HepG2 (cell line): ENCODE data around the gene PLPPR5. TPM values are rescaled to one million over a fixed set of nuclear protein-coding genes. Genes with fewer than 3 reads are reported as not detected.

Experiments used
- ATAC-seq: fragments of 200-7000 bp; cut with Tn5 transposase; 3 replicates; pipeline ENCODE4 v1.9.1; 2020; ENCODE audit warnings: mild to moderate bottlenecking, moderate library complexity
- BruUV-seq: library from RNA; stranded (reverse); fragments of 400-500 nt; replicated peaks from 2 replicates; lab custom pipeline; 2021; lab: Mats Ljungman, UMichigan
- CTCF ChIA-PET: fragments of 300-600 bp; formaldehyde crosslinking; extraction: SDS; loops from one replicate; lab custom pipeline; 2021; ENCODE audit warnings: low total read pairs, inconsistent platforms, low intra/inter-chr PET ratio; lab: Yijun Ruan, JAX
- POLR2A ChIA-PET: fragments of 350-600 bp; sonication (Branson Sonifier 250); formaldehyde crosslinking; loops from one replicate; lab custom pipeline; 2020; ENCODE audit warnings: antibody characterized with exemption, inconsistent platforms; lab: Yijun Ruan, JAX
- DNase-seq: peaks from one replicate; pipeline ENCODE4 v3.0.0-alpha.2; 2015; ENCODE audit warnings: low spot score
- FAIRE-seq: peaks from 3 replicates; lab custom pipeline; 2011; peaks lifted over from hg19 to GRCh38; lab: Jason Lieb, UNC
- H2AFZ ChIP-seq: one replicate; pipeline ENCODE4 v1.6.1; 2011; ENCODE audit warnings: low read length, inconsistent platforms
- H3K27ac ChIP-seq: fragments of 300-600 bp; 3 replicates; pipeline ENCODE4 v1.8.0; 2011; ENCODE audit warnings: mixed run types, mild to moderate bottlenecking, mixed read lengths, low read length, inconsistent platforms; ENCODE audit not compliant: insufficient read depth; ENCODE audit errors: extremely low read length
- H3K27me3 ChIP-seq, 2 experiments: fragments of 200-600 bp in 1 of 2; 2 replicates in 1 of 2; 3 replicates in 1 of 2; pipeline versions ENCODE4 v1.6.0 to v1.8.0; 2011; ENCODE audit warnings: low read length in 2 of 2, mild to moderate bottlenecking in 2 of 2, moderate library complexity in 2 of 2, inconsistent platforms in 1 of 2; ENCODE audit not compliant: insufficient read depth in 2 of 2, control insufficient read depth in 1 of 2
- H3K36me3 ChIP-seq, 2 experiments: fragments of 200-600 bp in 1 of 2; replicated peaks in 1 of 2; 2 replicates in 1 of 2; 3 replicates in 1 of 2; pipeline versions ENCODE4 v1.5.1 to v1.8.0; 2011; ENCODE audit warnings: low read length in 2 of 2, inconsistent platforms in 1 of 2; ENCODE audit not compliant: insufficient read depth in 2 of 2, control insufficient read depth in 1 of 2
- H3K4me1 ChIP-seq: 2 replicates; pipeline ENCODE4 v1.5.1; 2012; ENCODE audit warnings: low read length, inconsistent platforms; ENCODE audit not compliant: insufficient read depth
- H3K4me2 ChIP-seq: 2 replicates; pipeline ENCODE4 v1.6.0; 2011; ENCODE audit warnings: low read depth, low read length, inconsistent platforms
- H3K4me3 ChIP-seq, 3 experiments: fragments of 200-600 bp in 1 of 3; sonication (generic), shearing (Covaris generic) in 1 of 3; replicated peaks in 1 of 3; 2 replicates each; pipeline ENCODE4 v1.5.1; 2011 to 2016; ENCODE audit warnings: low read length in 3 of 3, inconsistent platforms in 2 of 3, low read depth in 2 of 3, mild to moderate bottlenecking in 2 of 3, control low read depth in 1 of 3, mixed read lengths in 1 of 3; ENCODE audit not compliant: insufficient read depth in 1 of 3
- H3K79me2 ChIP-seq: one replicate; pipeline ENCODE4 v1.6.1; 2011; ENCODE audit warnings: low read length, inconsistent platforms; ENCODE audit not compliant: insufficient read depth
- H3K9ac ChIP-seq: 2 replicates; pipeline ENCODE4 v1.6.0; 2011; ENCODE audit warnings: mild to moderate bottlenecking, low read depth, low read length, inconsistent platforms; ENCODE audit not compliant: insufficient read depth
- H3K9me3 ChIP-seq: 2 replicates; pipeline ENCODE4 v1.5.1; 2012; ENCODE audit warnings: mild to moderate bottlenecking, low read length
- H4K20me1 ChIP-seq: 2 replicates; pipeline ENCODE4 v1.6.0; 2011; ENCODE audit warnings: inconsistent platforms, mild to moderate bottlenecking, low read length, moderate library complexity; ENCODE audit not compliant: insufficient read depth
- AGO1 ChIP-seq: fragments of 200-400 bp; formaldehyde crosslinking; IDR thresholded peaks from 2 replicates; pipeline ENCODE4 v1.6.1; 2017; ENCODE audit warnings: mild to moderate bottlenecking, low read depth, low read length, moderate library complexity; ENCODE audit not compliant: poor library complexity, severe bottlenecking
- ATF7-NPFF ChIP-seq: sonication (generic); formaldehyde crosslinking; IDR thresholded peaks from 2 replicates; pipeline ENCODE4 v1.8.1; 2023; ENCODE audit warnings: mild to moderate bottlenecking, low read depth, missing genetic modification reagents, moderate library complexity
- GFI1 ChIP-seq: sonication (generic); formaldehyde crosslinking; IDR thresholded peaks from 2 replicates; pipeline ENCODE4 v1.5.0; 2020; ENCODE audit warnings: missing genetic modification reagents, mild to moderate bottlenecking, borderline replicate concordance
- KLF11 ChIP-seq: IDR thresholded peaks from 2 replicates; pipeline ENCODE4 v1.6.1; 2016; ENCODE audit warnings: missing compliant biosample characterization
- MXI1 ChIP-seq: IDR thresholded peaks from 3 replicates; pipeline ENCODE4 v1.6.1; 2012; ENCODE audit warnings: low read depth, low read length, inconsistent platforms, borderline replicate concordance
- THAP11 ChIP-seq: IDR thresholded peaks from 2 replicates; pipeline ENCODE4 v1.6.1; 2016; ENCODE audit warnings: missing biosample characterization, missing genetic modification reagents
- TP53 ChIP-seq: sonication (generic); formaldehyde crosslinking; conservative IDR thresholded peaks from 2 replicates; pipeline ENCODE4 v1.4.0; 2020; ENCODE audit warnings: missing genetic modification reagents
- ZKSCAN5 ChIP-seq: sonication (generic); formaldehyde crosslinking; IDR thresholded peaks from 2 replicates; pipeline ENCODE4 v1.5.1; 2020; ENCODE audit warnings: mild to moderate bottlenecking, missing genetic modification reagents
- ZNF124 ChIP-seq: sonication (generic); formaldehyde crosslinking; IDR thresholded peaks from 2 replicates; pipeline ENCODE4 v1.4.0; 2020; ENCODE audit warnings: missing genetic modification reagents
- ZNF18 ChIP-seq: sonication (generic); formaldehyde crosslinking; IDR thresholded peaks from 2 replicates; pipeline ENCODE4 v1.8.0; 2022; ENCODE audit warnings: mild to moderate bottlenecking, missing genetic modification reagents; ENCODE audit not compliant: insufficient replicate concordance
- ZNF660 ChIP-seq: sonication (generic); formaldehyde crosslinking; IDR thresholded peaks from 2 replicates; pipeline ENCODE4 v1.5.1; 2020; ENCODE audit warnings: mild to moderate bottlenecking, low read depth, missing genetic modification reagents, borderline replicate concordance
- ZZZ3 ChIP-seq: sonication (generic); formaldehyde crosslinking; IDR thresholded peaks from 2 replicates; pipeline ENCODE4 v1.4.0; 2020; ENCODE audit warnings: missing genetic modification reagents, mild to moderate bottlenecking, borderline replicate concordance
- WGBS: methylation state at CpG from one replicate; pipeline ENCODE4 v1.1.6; 2017; ENCODE audit warnings: low lambda C conversion rate; 5-methylcytosine and 5-hydroxymethylcytosine counted together
- in situ Hi-C: cut with HindIII; loops from 2 replicates; pipeline ENCODE4 v1.10.0; 2017; ENCODE audit warnings: low pct_unique_long_range_greater_than_20kb; ENCODE audit not compliant: extremely low pct_ligation_motif_present
- intact Hi-C: fragments of 100-400 bp; cut with micrococcal nuclease; formaldehyde crosslinking; loops from one replicate; pipeline ENCODE4 v1.10.0; 2022; ENCODE audit not compliant: unreplicated experiment
- polyA plus RNA-seq, 8 experiments: library from polyadenylated mRNA; depleted of rRNA in 3 of 8; stranded (reverse) in 7 of 8; unstranded in 1 of 8; fragments of >200 nt; fragmentation: Illumina TruSeq in 4 of 8; extraction: Trizol in 4 of 8; gene quantifications; 2 replicates each; pipeline versions ENCODE4 v1.2.1 to v1.2.3, GENCODE V29; 2011 to 2016; ENCODE audit warnings: low read depth in 4 of 8, missing spikeins in 1 of 8, mixed read lengths in 1 of 8; ENCODE audit not compliant: insufficient read depth in 1 of 8
- total RNA-seq, 5 experiments: library from RNA; depleted of rRNA; stranded (reverse); fragments of >200 nt; fragmentation: Illumina TruSeq; extraction: Trizol; gene quantifications; 2 replicates each; pipeline ENCODE4 v1.2.3, GENCODE V29; 2016; ENCODE audit warnings: low read depth in 1 of 5
- TF ChIP-seq, protein P1 (sequence below): sonication (generic); formaldehyde crosslinking; IDR thresholded peaks from 2 replicates; pipeline ENCODE4 v1.4.0; 2020; ENCODE audit warnings: low read depth, missing genetic modification reagents

PLPPR5 gene
- total and polyA plus RNA-seq, 2 of the 13 experiments (the other 11 are each of a cell fraction or from before 2014, with no cell fraction given): not detected

- Histone ChIP-seq H4K20me1 (no peaks in the 10 kb centered on the region), H2AFZ (no peak overlapping the region), H3K4me1 (no peaks in the 10 kb centered on the region), H3K79me2 (no peaks in the 10 kb centered on the region), H3K9ac (no peak overlapping the region), H3K27me3 (no peaks in the 10 kb centered on the region), H3K27ac (no peak overlapping the region), H3K36me3 (no peaks in the 10 kb centered on the region), H3K4me2 (no peak overlapping the region), H3K9me3 (no peaks in the 10 kb centered on the region), H3K4me3 (no peak overlapping the region)
- ATAC-seq (no peak), FAIRE-seq (no peak), DNase-seq (peak; percentile 3)
- TF ChIP-seq GFI1: 0 out of 2 replicates have a peak, but pooled peaks have one; percentile 42
- TF ChIP-seq TP53 (CRISPR knock-in tag): no peak
- intact Hi-C loops (no loop called here), in situ Hi-C loops (loop anchor here (25.0 kb wide), 1 partner anchor 737 kb away; no protein-coding TSS in a partner anchor)
- no TSS peak for BruUV-seq
- WGBS: 16% methylated on average over 5 of the region's 5 CpGs
- ChIA-PET POLR2A (no interaction called here), CTCF (no interaction called here)
Measured at GRCh38 chr1:98975113-98975512, 29.5 kb downstream of the PLPPR5 start.

- 0% methylated on average over 1 of the region's 1 CpG for WGBS
- H3K27ac ChIP-seq: no peak overlapping the region
- in situ Hi-C loops: no loop called here
- intact Hi-C loops: no loop called here
- H3K79me2 ChIP-seq: no peaks in the 10 kb centered on the region
- no peak overlapping the region for H3K4me2 ChIP-seq
- H3K9me3 ChIP-seq: no peaks in the 10 kb centered on the region
- no peak overlapping the region for H3K4me3 ChIP-seq
- BruUV-seq: no TSS peak
- ChIA-PET CTCF (no interaction called here), POLR2A (no interaction called here)
- FAIRE-seq (no peak), ATAC-seq (no peak), DNase-seq (no peak)
- no peaks in the 10 kb centered on the region for H3K4me1 ChIP-seq
- no peaks in the 10 kb centered on the region for H3K36me3 ChIP-seq
- H4K20me1 ChIP-seq: no peaks in the 10 kb centered on the region
- H3K27me3 ChIP-seq: no peaks in the 10 kb centered on the region
- H3K9ac ChIP-seq: no peak overlapping the region
- H2AFZ ChIP-seq: no peak overlapping the region
- TF ChIP-seq THAP11 (CRISPR knock-in tag) (no peak), AGO1 (no peak), MXI1 (no peak), ZNF18 (no peak), ZNF660 (no peak), ZKSCAN5 (CRISPR knock-in tag) (no peak), ATF7-NPFF (CRISPR knock-in tag) (no peak), KLF11 (CRISPR knock-in tag) (no peak), ZNF124 (no peak), ZZZ3 (CRISPR knock-in tag) (no peak)
- TF ChIP-seq, protein P1, sequence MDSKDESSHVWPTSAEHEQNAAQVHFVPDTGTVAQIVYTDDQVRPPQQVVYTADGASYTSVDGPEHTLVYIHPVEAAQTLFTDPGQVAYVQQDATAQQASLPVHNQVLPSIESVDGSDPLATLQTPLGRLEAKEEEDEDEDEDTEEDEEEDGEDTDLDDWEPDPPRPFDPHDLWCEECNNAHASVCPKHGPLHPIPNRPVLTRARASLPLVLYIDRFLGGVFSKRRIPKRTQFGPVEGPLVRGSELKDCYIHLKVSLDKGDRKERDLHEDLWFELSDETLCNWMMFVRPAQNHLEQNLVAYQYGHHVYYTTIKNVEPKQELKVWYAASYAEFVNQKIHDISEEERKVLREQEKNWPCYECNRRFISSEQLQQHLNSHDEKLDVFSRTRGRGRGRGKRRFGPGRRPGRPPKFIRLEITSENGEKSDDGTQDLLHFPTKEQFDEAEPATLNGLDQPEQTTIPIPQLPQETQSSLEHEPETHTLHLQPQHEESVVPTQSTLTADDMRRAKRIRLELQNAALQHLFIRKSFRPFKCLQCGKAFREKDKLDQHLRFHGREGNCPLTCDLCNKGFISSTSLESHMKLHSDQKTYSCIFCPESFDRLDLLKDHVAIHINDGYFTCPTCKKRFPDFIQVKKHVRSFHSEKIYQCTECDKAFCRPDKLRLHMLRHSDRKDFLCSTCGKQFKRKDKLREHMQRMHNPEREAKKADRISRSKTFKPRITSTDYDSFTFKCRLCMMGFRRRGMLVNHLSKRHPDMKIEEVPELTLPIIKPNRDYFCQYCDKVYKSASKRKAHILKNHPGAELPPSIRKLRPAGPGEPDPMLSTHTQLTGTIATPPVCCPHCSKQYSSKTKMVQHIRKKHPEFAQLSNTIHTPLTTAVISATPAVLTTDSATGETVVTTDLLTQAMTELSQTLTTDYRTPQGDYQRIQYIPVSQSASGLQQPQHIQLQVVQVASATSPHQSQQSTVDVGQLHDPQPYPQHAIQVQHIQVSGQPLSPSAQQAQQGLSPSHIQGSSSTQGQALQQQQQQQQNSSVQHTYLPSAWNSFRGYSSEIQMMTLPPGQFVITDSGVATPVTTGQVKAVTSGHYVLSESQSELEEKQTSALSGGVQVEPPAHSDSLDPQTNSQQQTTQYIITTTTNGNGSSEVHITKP: no peak
Measured at GRCh38 chr1:98969798-98970490, 34.7 kb downstream of the PLPPR5 start.
